Type B pancreatic cell (in vitro differentiated cells): Measurements from ENCODE around the gene UNC119. TPM values are rescaled to one million over a fixed set of nuclear protein-coding genes. Genes with fewer than 3 reads are reported as not detected.
"Not testable (repeated sequence)": the region's sequence is repeated elsewhere in the genome, so short reads cannot be mapped to it uniquely, and the experiment has no call there.

ENCODE experiments used
- DNase-seq: peaks from one replicate; pipeline ENCODE4 v3.0.0; 2021; ENCODE audit warnings: mixed read lengths; ENCODE audit not compliant: unreplicated experiment; ENCODE audit errors: extremely low spot score
- H3K27ac Mint-ChIP-seq: 2 replicates; pipeline ENCODE4 v1.8.0; 2021; ENCODE audit warnings: mild to moderate bottlenecking, mixed read lengths
- H3K27me3 Mint-ChIP-seq: 2 replicates; pipeline ENCODE4 v1.8.0; 2021; ENCODE audit warnings: mixed read lengths
- H3K36me3 Mint-ChIP-seq: 2 replicates; pipeline ENCODE4 v1.8.0; 2021; ENCODE audit warnings: mixed read lengths
- H3K4me1 Mint-ChIP-seq: one replicate; pipeline ENCODE4 v1.8.0; 2021; ENCODE audit warnings: mixed read lengths; ENCODE audit not compliant: unreplicated experiment
- H3K4me3 Mint-ChIP-seq: 2 replicates; pipeline ENCODE4 v1.8.0; 2021; ENCODE audit warnings: mild to moderate bottlenecking, mixed read lengths
- H3K9me3 Mint-ChIP-seq: 2 replicates; pipeline ENCODE4 v1.8.0; 2021; ENCODE audit warnings: mixed read lengths
- CTCF ChIP-seq: fragments of 200-600 bp; sonication (generic); conservative IDR thresholded peaks from 2 replicates; pipeline ENCODE4 v1.5.0; 2021; ENCODE audit warnings: antibody characterized with exemption, mild to moderate bottlenecking
- total RNA-seq: library from RNA; stranded (reverse); gene quantifications from 2 replicates; pipeline ENCODE4 v1.2.1, GENCODE V29; 2021; ENCODE audit warnings: low replicate concordance

The UNC119 gene
- total RNA-seq, 1 donor from 2014 or later, result 52.2 TPM

DNA sequence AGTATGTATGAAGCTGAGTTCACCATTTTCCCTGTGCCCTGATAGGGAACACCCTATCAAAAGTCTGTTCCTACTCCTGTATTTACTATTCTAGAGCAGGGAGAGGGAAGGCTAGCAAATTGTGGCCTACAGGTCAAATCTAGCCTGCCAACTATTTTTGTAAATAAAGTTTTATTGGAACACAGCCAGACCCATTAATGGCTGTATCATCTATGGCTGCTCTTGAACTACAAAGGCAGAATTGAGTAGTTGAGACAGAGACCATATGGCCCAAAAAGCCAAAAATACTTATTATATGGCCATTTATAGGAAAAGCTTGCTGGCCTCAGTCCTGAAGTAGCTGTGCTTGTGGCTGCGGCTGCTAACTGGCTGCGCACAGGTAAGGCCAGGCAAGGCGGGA, 28.5 kb upstream of the UNC119 start:
- no peaks in the 10 kb centered on the region for H3K27me3 Mint-ChIP-seq
- H3K9me3 Mint-ChIP-seq, result no peaks in the 10 kb centered on the region
- DNase-seq, result no peak
- H3K4me3 Mint-ChIP-seq, result no peak overlapping the region
- no peak overlapping the region for H3K27ac Mint-ChIP-seq
- TF ChIP-seq CTCF, result no peak
- H3K36me3 Mint-ChIP-seq, result peaks cover 4% of the 10 kb centered on the region
- H3K4me1 Mint-ChIP-seq, result peaks cover 5% of the 10 kb centered on the region

- H3K27ac Mint-ChIP-seq, result no peak overlapping the region
- H3K9me3 Mint-ChIP-seq, result no peaks in the 10 kb centered on the region
- DNase-seq, result no peak
- no peaks in the 10 kb centered on the region for H3K27me3 Mint-ChIP-seq
- H3K4me1 Mint-ChIP-seq, result peaks cover 5% of the 10 kb centered on the region
- H3K36me3 Mint-ChIP-seq, result no peaks in the 10 kb centered on the region
- no peak overlapping the region for H3K4me3 Mint-ChIP-seq
- TF ChIP-seq CTCF, result no peak
Measured at GRCh38 chr17:28579526-28579925, 27.1 kb upstream of the UNC119 start.

GRCh38 chr17:28578246-28579195, 26.1 kb upstream of the UNC119 start:
- DNase-seq, result no peak
- TF ChIP-seq CTCF, result no peak
- Mint-ChIP-seq H3K4me1 (peaks cover 5% of the 10 kb centered on the region), H3K27ac (no peak overlapping the region), H3K27me3 (no peaks in the 10 kb centered on the region), H3K36me3 (no peaks in the 10 kb centered on the region), H3K4me3 (no peak overlapping the region), H3K9me3 (no peaks in the 10 kb centered on the region)

DNA sequence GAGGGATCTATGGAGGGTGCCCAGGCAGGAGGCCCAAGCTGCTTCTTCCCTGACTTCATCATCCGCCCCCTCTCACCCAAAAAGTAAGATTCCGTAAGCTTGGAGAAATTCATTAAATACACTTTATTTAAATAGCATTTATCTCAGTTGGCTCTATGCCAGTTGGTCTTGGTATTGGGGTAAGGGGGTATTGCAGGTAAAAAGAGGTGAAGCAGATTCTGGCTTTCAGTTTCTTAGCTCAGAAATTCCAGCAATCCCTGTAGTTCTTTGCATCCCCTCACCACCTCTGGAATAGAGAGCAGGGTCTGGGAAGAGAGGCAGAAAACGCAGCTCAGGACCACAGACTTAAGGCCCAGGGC, 25.0 kb upstream of the UNC119 start:
- Mint-ChIP-seq H3K9me3 (no peaks in the 10 kb centered on the region), H3K27ac (no peak overlapping the region)

GRCh38 chr17:28576758-28577465, 24.5 kb upstream of the UNC119 start, which contains the start of gene ALDOC:
ALDOC (minus strand) TSS chr17:28576895; CDS start chr17:28575532, 1,363 bp downstream.
- H3K36me3 Mint-ChIP-seq, result no peaks in the 10 kb centered on the region
- peak within 1 kb of the TSS; percentile 62 for H3K4me3 Mint-ChIP-seq
- TF ChIP-seq CTCF, result no peak
- H3K4me1 Mint-ChIP-seq, result peaks cover 11% of the 10 kb centered on the region
- no peaks in the 10 kb centered on the region for H3K27me3 Mint-ChIP-seq
- peak; percentile 87 for DNase-seq
- no peak within 1 kb of the TSS for H3K27ac Mint-ChIP-seq
- H3K9me3 Mint-ChIP-seq, result no peaks in the 10 kb centered on the region

More for the DNA sequence above, 25.0 kb upstream of the UNC119 start:
- DNase-seq, result no peak
- Mint-ChIP-seq H3K4me1 (peaks cover 6% of the 10 kb centered on the region), H3K36me3 (no peaks in the 10 kb centered on the region), H3K27me3 (no peaks in the 10 kb centered on the region), H3K4me3 (no peak overlapping the region)
- no peak for TF ChIP-seq CTCF

- H3K27me3 Mint-ChIP-seq, H3K9me3 Mint-ChIP-seq, H3K27ac Mint-ChIP-seq, H3K36me3 Mint-ChIP-seq, DNase-seq: not testable (repeated sequence)
- Mint-ChIP-seq H3K4me3 (peak overlapping the region; percentile 61), H3K4me1 (peaks cover 13% of the 10 kb centered on the region)
Measured at GRCh38 chr17:28576016-28576415, 23.6 kb upstream of the UNC119 start.
